ENCODE results near the gene TMEM141. TPM values are rescaled to one million over a fixed set of nuclear protein-coding genes. Genes with fewer than 3 reads are reported as not detected.

The TMEM141 gene
- total RNA-seq, 2 experiments from 2014 or later, result 43.2 to 70.2 TPM

GRCh38 chr9:136838314-136839228, 47.4 kb downstream of the TMEM141 start:
- Histone ChIP-seq H3K9me3 (ENCODE audit: low read length) (no peaks in the 10 kb centered on the region), H3K79me2 (ENCODE audit: insufficient read depth, low read depth, low read length) (no peaks in the 10 kb centered on the region), H4K20me1 (ENCODE audit: insufficient read depth, low read length) (no peaks in the 10 kb centered on the region), H3K9me2 (ENCODE audit: insufficient read depth, low read length) (no peaks in the 10 kb centered on the region), H3K4me3 (ENCODE audit: low read depth, low read length, poor library complexity, severe bottlenecking) (no peak overlapping the region), H2AFZ (ENCODE audit: low read length) (no peak overlapping the region), H3K4me1 (ENCODE audit: insufficient read depth, low read length, poor library complexity, severe bottlenecking) (peaks cover 17% of the 10 kb centered on the region), H3K36me3 (ENCODE audit: insufficient read depth, low read length) (peaks cover 52% of the 10 kb centered on the region), H3K27ac (ENCODE audit: low read depth, low read length, poor library complexity, severe bottlenecking) (no peak overlapping the region), H3K4me2 (ENCODE audit: low read length) (no peak overlapping the region)
- CTCF ChIA-PET (ENCODE audit: unreplicated experiment), result no interaction called here
- POLR2A ChIA-PET, result no interaction called here
- no TSS peak for BruUV-seq (replicated peaks)
- TF ChIP-seq, protein P1, sequence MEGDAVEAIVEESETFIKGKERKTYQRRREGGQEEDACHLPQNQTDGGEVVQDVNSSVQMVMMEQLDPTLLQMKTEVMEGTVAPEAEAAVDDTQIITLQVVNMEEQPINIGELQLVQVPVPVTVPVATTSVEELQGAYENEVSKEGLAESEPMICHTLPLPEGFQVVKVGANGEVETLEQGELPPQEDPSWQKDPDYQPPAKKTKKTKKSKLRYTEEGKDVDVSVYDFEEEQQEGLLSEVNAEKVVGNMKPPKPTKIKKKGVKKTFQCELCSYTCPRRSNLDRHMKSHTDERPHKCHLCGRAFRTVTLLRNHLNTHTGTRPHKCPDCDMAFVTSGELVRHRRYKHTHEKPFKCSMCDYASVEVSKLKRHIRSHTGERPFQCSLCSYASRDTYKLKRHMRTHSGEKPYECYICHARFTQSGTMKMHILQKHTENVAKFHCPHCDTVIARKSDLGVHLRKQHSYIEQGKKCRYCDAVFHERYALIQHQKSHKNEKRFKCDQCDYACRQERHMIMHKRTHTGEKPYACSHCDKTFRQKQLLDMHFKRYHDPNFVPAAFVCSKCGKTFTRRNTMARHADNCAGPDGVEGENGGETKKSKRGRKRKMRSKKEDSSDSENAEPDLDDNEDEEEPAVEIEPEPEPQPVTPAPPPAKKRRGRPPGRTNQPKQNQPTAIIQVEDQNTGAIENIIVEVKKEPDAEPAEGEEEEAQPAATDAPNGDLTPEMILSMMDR (conservative IDR thresholded peaks at IDR 0.05; ENCODE audit: low read length), result no peak
- TF ChIP-seq EZH2phosphoT487 (IDR thresholded peaks at IDR 0.05; ENCODE audit: borderline replicate concordance, low read depth, low read length), result no peak
- no peak for DNase-seq (ENCODE audit: low spot score)
- intact Hi-C loops (cut with micrococcal nuclease; ENCODE audit: unreplicated experiment), result no loop called here

GRCh38 chr9:136839229-136840139, 48.3 kb downstream of the TMEM141 start:
- Histone ChIP-seq H3K79me2 (ENCODE audit: insufficient read depth, low read depth, low read length) (no peaks in the 10 kb centered on the region), H3K9me3 (ENCODE audit: low read length) (no peaks in the 10 kb centered on the region), H3K4me2 (ENCODE audit: low read length) (no peak overlapping the region), H3K36me3 (ENCODE audit: insufficient read depth, low read length) (peaks cover 45% of the 10 kb centered on the region), H3K4me3 (ENCODE audit: low read depth, low read length, poor library complexity, severe bottlenecking) (no peak overlapping the region), H3K9me2 (ENCODE audit: insufficient read depth, low read length) (no peaks in the 10 kb centered on the region), H3K4me1 (ENCODE audit: insufficient read depth, low read length, poor library complexity, severe bottlenecking) (peaks cover 22% of the 10 kb centered on the region), H2AFZ (ENCODE audit: low read length) (no peak overlapping the region), H3K27ac (ENCODE audit: low read depth, low read length, poor library complexity, severe bottlenecking) (no peak overlapping the region), H4K20me1 (ENCODE audit: insufficient read depth, low read length) (no peaks in the 10 kb centered on the region)
- POLR2A ChIA-PET, result no interaction called here
- intact Hi-C loops (cut with micrococcal nuclease; ENCODE audit: unreplicated experiment), result no loop called here
- no peak for DNase-seq (ENCODE audit: low spot score)
- CTCF ChIA-PET (ENCODE audit: unreplicated experiment), result no interaction called here
- TF ChIP-seq, protein P1 (conservative IDR thresholded peaks at IDR 0.05; ENCODE audit: low read length), result no peak
- TF ChIP-seq EZH2phosphoT487 (IDR thresholded peaks at IDR 0.05; ENCODE audit: borderline replicate concordance, low read depth, low read length), result no peak
- no TSS peak for BruUV-seq (replicated peaks)
